PC-9 (cell line): ENCODE results near the gene GPR176.

Source experiments
- EZH2 ChIP-seq: fragments of 200-600 bp; sonication (generic); IDR thresholded peaks from 2 replicates; pipeline ENCODE4 v1.8.0; 2017; ENCODE audit warnings: antibody characterized with exemption, low read depth
- TF ChIP-seq, protein P1 (sequence below): fragments of 200-600 bp; sonication (generic); conservative IDR thresholded peaks from 2 replicates; pipeline ENCODE4 v1.6.1; 2017; ENCODE audit warnings: mixed run types, antibody characterized with exemption, mild to moderate bottlenecking, moderate library complexity

DNA sequence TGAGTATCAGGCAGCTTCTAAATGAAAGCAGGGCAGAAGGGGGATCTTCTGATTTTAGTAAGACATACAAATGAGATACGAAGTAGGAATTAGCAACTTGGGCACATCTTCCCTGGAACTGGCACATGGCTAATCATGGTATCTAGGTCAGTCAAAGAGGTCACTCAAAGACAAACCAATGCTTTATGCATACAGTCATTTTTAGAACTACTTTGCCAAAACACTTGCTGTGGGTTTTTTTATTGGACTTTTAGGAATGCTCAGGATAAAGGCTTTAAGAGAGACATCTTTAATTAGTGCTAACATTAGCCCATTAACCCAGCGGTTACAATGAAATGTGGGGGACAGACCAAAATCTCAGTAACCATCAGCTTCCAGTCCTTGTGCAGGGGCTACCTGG lies 51.7 kb downstream of the GPR176 start:
- TF ChIP-seq, protein P1, sequence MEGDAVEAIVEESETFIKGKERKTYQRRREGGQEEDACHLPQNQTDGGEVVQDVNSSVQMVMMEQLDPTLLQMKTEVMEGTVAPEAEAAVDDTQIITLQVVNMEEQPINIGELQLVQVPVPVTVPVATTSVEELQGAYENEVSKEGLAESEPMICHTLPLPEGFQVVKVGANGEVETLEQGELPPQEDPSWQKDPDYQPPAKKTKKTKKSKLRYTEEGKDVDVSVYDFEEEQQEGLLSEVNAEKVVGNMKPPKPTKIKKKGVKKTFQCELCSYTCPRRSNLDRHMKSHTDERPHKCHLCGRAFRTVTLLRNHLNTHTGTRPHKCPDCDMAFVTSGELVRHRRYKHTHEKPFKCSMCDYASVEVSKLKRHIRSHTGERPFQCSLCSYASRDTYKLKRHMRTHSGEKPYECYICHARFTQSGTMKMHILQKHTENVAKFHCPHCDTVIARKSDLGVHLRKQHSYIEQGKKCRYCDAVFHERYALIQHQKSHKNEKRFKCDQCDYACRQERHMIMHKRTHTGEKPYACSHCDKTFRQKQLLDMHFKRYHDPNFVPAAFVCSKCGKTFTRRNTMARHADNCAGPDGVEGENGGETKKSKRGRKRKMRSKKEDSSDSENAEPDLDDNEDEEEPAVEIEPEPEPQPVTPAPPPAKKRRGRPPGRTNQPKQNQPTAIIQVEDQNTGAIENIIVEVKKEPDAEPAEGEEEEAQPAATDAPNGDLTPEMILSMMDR: no peak
- TF ChIP-seq EZH2: no peak
